ENCODE results near the gene TEDC2. TPM values are rescaled to one million over a fixed set of nuclear protein-coding genes. Genes with fewer than 3 reads are reported as not detected.

TEDC2 gene
- total and polyA plus RNA-seq, 2 of the 8 experiments (the other 6 are each of a cell fraction or from before 2014, with no cell fraction given) = 54.6 to 55.6 TPM

GRCh38 chr16:2490190-2491105 lies 30.5 kb downstream of the TEDC2 start (continued):
- TF ChIP-seq CHD7 (IDR thresholded peaks at IDR 0.05; ENCODE audit: insufficient replicate concordance, low read length) = no peak
- no peak for TF ChIP-seq EGR1 (IDR thresholded peaks at IDR 0.05; ENCODE audit: borderline replicate concordance, low read depth, low read length)
- TF ChIP-seq FOSL1 (IDR thresholded peaks at IDR 0.05; ENCODE audit: insufficient read depth, low read depth, low read length) = no peak
- no peak for TF ChIP-seq CHD1 (IDR thresholded peaks at IDR 0.05; ENCODE audit: low read depth, low read length)
- TF ChIP-seq, protein P1, sequence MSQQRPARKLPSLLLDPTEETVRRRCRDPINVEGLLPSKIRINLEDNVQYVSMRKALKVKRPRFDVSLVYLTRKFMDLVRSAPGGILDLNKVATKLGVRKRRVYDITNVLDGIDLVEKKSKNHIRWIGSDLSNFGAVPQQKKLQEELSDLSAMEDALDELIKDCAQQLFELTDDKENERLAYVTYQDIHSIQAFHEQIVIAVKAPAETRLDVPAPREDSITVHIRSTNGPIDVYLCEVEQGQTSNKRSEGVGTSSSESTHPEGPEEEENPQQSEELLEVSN (IDR thresholded peaks at IDR 0.05) = no peak
- TF ChIP-seq, protein P2, sequence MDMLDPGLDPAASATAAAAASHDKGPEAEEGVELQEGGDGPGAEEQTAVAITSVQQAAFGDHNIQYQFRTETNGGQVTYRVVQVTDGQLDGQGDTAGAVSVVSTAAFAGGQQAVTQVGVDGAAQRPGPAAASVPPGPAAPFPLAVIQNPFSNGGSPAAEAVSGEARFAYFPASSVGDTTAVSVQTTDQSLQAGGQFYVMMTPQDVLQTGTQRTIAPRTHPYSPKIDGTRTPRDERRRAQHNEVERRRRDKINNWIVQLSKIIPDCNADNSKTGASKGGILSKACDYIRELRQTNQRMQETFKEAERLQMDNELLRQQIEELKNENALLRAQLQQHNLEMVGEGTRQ (IDR thresholded peaks at IDR 0.05; ENCODE audit: low read length) = no peak
